Measurements from ENCODE around the gene BEX1. TPM values are rescaled to one million over a fixed set of nuclear protein-coding genes. Genes with fewer than 3 reads are reported as not detected.

BEX1 gene
- total RNA-seq, 4 donors from 2014 or later: 0.83 to 7.6 (median 2.5) TPM

GRCh38 chrX:103081051-103081450 lies 17.1 kb upstream of the BEX1 start:
- no peaks in the 10 kb centered on the region for H3K27me3 ChIP-seq
- 73% methylated on average over 5 of the region's 6 CpGs for WGBS

GRCh38 chrX:103073467-103073866 lies 9.5 kb upstream of the BEX1 start:
- no peaks in the 10 kb centered on the region for H3K36me3 ChIP-seq
- no peaks in the 10 kb centered on the region for H3K27me3 ChIP-seq
- 44% methylated on average over 5 of the region's 5 CpGs for WGBS
- H3K4me3 ChIP-seq: no peak overlapping the region
- TF ChIP-seq POLR2A (IDR thresholded peaks at IDR 0.05; ENCODE audit: low read depth) (no peak), POLR2AphosphoS5 (IDR thresholded peaks at IDR 0.05) (no peak), CTCF (IDR thresholded peaks at IDR 0.05) (no peak), EP300 (IDR thresholded peaks at IDR 0.05) (no peak)
- no peak for DNase-seq (ENCODE audit: extremely low spot score)
- no peaks in the 10 kb centered on the region for H3K4me1 ChIP-seq
- no peak overlapping the region for H3K27ac ChIP-seq (replicated peaks in 1 of 4)
- intact Hi-C loops (cut with DNase I): no loop called here
- H3K9me3 ChIP-seq: no peaks in the 10 kb centered on the region

More at GRCh38 chrX:103081051-103081450, 17.1 kb upstream of the BEX1 start:
- Histone ChIP-seq H3K9me3 (no peaks in the 10 kb centered on the region), H3K27ac (replicated peaks in 1 of 4) (no peak overlapping the region), H3K4me3 (no peak overlapping the region), H3K36me3 (no peaks in the 10 kb centered on the region), H3K4me1 (no peaks in the 10 kb centered on the region)
- no peak for TF ChIP-seq POLR2A (IDR thresholded peaks at IDR 0.05; ENCODE audit: low read depth)
- TF ChIP-seq CTCF (IDR thresholded peaks at IDR 0.05): no peak
- no peak for TF ChIP-seq EP300 (IDR thresholded peaks at IDR 0.05)
- no peak for TF ChIP-seq POLR2AphosphoS5 (IDR thresholded peaks at IDR 0.05)
- no peak for DNase-seq (ENCODE audit: extremely low spot score)
- intact Hi-C loops (cut with DNase I): no loop called here

- H3K4me3 ChIP-seq: no peak overlapping the region
- H3K36me3 ChIP-seq: no peaks in the 10 kb centered on the region
- no peak overlapping the region for H3K27ac ChIP-seq (replicated peaks in 1 of 4)
- 47% methylated on average over 1 of the region's 1 CpG for WGBS
- no peaks in the 10 kb centered on the region for H3K9me3 ChIP-seq
- H3K27me3 ChIP-seq: peaks cover 0 to 4% (median 0%) of the 10 kb centered on the region in 4 donors
- no peak for DNase-seq (ENCODE audit: extremely low spot score)
- H3K4me1 ChIP-seq: peaks cover 0 to 12% (median 9%) of the 10 kb centered on the region in 4 donors
- intact Hi-C loops (cut with DNase I): no loop called here
- no peak for TF ChIP-seq EP300 (IDR thresholded peaks at IDR 0.05)
- TF ChIP-seq POLR2A (IDR thresholded peaks at IDR 0.05; ENCODE audit: low read depth): no peak
- no peak for TF ChIP-seq POLR2AphosphoS5 (IDR thresholded peaks at IDR 0.05)
- TF ChIP-seq CTCF (IDR thresholded peaks at IDR 0.05): no peak
Measured at GRCh38 chrX:103066606-103067005, 2.6 kb upstream of the BEX1 start.

GRCh38 chrX:103063191-103063845 lies 653 bp downstream of the BEX1 start:
- 25% methylated on average over 25 of the region's 34 CpGs for WGBS
- Histone ChIP-seq H3K4me1 (peaks cover 0 to 12% (median 9%) of the 10 kb centered on the region in 4 donors), H3K27me3 (peaks cover 0 to 7% (median 0%) of the 10 kb centered on the region in 4 donors), H3K4me3 (peak overlapping the region; percentile 25 to 42 (median 40)), H3K9me3 (no peaks in the 10 kb centered on the region), H3K27ac (replicated peaks in 1 of 4) (no peak overlapping the region), H3K36me3 (no peaks in the 10 kb centered on the region)
- TF ChIP-seq EP300 (IDR thresholded peaks at IDR 0.05) (no peak), POLR2AphosphoS5 (IDR thresholded peaks at IDR 0.05) (no peak), POLR2A (IDR thresholded peaks at IDR 0.05; ENCODE audit: low read depth) (no peak), CTCF (IDR thresholded peaks at IDR 0.05) (no peak)
- no peak for DNase-seq (ENCODE audit: extremely low spot score)
- intact Hi-C loops (cut with DNase I): no loop called here
